SH-SY5Y (cell line): ENCODE data around the gene CAGE1.

Source experiments
- GATA2 ChIP-seq: IDR thresholded peaks from 2 replicates; pipeline ENCODE4 v1.6.1; 2011; ENCODE audit warnings: mild to moderate bottlenecking, low read depth, low read length
- GATA3 ChIP-seq: IDR thresholded peaks from 2 replicates; pipeline ENCODE4 v1.6.1; 2011; ENCODE audit warnings: low read depth, mild to moderate bottlenecking, low read length, moderate library complexity

- no peak for TF ChIP-seq GATA2
- TF ChIP-seq GATA3 = no peak
Observed at GRCh38 chr6:7434672-7435071, 45.1 kb upstream of the CAGE1 start.
